IMR-90 (cell line): ENCODE results near the gene METTL27. TPM values are rescaled to one million over a fixed set of nuclear protein-coding genes. Genes with fewer than 3 reads are reported as not detected.

Experiments
- MAFK ChIP-seq: IDR thresholded peaks from 2 replicates; pipeline ENCODE4 v1.6.1; 2012; ENCODE audit warnings: low read depth, low read length, improper control_type of control experiment
- MAZ ChIP-seq: IDR thresholded peaks from 2 replicates; pipeline ENCODE4 v1.6.1; 2012; ENCODE audit warnings: low read depth, mild to moderate bottlenecking, low read length, improper control_type of control experiment, moderate library complexity, borderline replicate concordance
- polyA plus RNA-seq, 3 experiments: library from polyadenylated mRNA; depleted of rRNA; stranded (reverse); fragments of >200 nt; gene quantifications; 2 replicates each; pipeline ENCODE4 v1.2.3, GENCODE V29; 2012; ENCODE audit warnings: low replicate concordance in 1 of 3
- total RNA-seq: library from RNA; depleted of rRNA; stranded (reverse); fragments of >200 nt; gene quantifications from 2 replicates; pipeline ENCODE4 v1.2.3, GENCODE V29; 2012
- TF ChIP-seq, protein P1 (sequence below): conservative IDR thresholded peaks from 2 replicates; pipeline ENCODE4 v1.5.1; 2012; ENCODE audit warnings: mild to moderate bottlenecking, low read depth, low read length, improper control_type of control experiment

The METTL27 gene
- total and polyA plus RNA-seq, 2 of the 4 experiments (the other 2 are of a cell fraction): 2.3 to 4.3 TPM

DNA sequence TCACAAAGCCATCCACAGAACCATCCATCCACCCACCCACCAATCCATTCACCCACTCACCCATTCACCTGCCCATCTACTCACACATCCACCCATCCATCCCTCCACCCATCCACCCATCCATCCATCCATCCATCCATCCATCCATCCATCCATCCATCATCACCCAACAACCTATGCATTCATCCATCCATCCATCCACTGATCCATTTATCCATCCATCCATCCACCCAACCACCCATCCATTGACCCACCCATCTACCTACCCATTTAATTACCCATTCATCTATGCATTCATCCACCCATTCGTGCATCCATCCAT, 24.1 kb upstream of the METTL27 start (continued):
- TF ChIP-seq, protein P1, sequence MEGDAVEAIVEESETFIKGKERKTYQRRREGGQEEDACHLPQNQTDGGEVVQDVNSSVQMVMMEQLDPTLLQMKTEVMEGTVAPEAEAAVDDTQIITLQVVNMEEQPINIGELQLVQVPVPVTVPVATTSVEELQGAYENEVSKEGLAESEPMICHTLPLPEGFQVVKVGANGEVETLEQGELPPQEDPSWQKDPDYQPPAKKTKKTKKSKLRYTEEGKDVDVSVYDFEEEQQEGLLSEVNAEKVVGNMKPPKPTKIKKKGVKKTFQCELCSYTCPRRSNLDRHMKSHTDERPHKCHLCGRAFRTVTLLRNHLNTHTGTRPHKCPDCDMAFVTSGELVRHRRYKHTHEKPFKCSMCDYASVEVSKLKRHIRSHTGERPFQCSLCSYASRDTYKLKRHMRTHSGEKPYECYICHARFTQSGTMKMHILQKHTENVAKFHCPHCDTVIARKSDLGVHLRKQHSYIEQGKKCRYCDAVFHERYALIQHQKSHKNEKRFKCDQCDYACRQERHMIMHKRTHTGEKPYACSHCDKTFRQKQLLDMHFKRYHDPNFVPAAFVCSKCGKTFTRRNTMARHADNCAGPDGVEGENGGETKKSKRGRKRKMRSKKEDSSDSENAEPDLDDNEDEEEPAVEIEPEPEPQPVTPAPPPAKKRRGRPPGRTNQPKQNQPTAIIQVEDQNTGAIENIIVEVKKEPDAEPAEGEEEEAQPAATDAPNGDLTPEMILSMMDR: no peak
- TF ChIP-seq MAFK (no peak), MAZ (no peak)
